HG03432 (cell line): ENCODE measurements around the gene GBA2.

Experiments used
- ATAC-seq: cut with Tn5 transposase; IDR thresholded peaks from one replicate; pipeline ENCODE4 v1.9.1; 2021; ENCODE audit warnings: mild to moderate bottlenecking, moderate library complexity; ENCODE audit not compliant: unreplicated experiment

The GBA2 gene

GRCh38 chr9:35748858-35749514 lies at the start of gene GBA2, which contains the start of gene RGP1:
Gene GBA2, minus strand, starts transcription at chr9:35749228. Its CDS starts 524 bp downstream, at chr9:35748704.
Gene RGP1, plus strand, starts transcription at chr9:35749287. Its CDS starts 469 bp downstream, at chr9:35749756.
- ATAC-seq, result peak; percentile 89

- ATAC-seq, result no peak
Measured at GRCh38 chr9:35797311-35798109, 48.5 kb upstream of the GBA2 start.

- no peak for ATAC-seq
Measured at GRCh38 chr9:35795695-35796094, 46.7 kb upstream of the GBA2 start.

GRCh38 chr9:35793461-35793860 lies 44.4 kb upstream of the GBA2 start:
- no peak for ATAC-seq

- no peak for ATAC-seq
Measured at GRCh38 chr9:35792826-35793225, 43.8 kb upstream of the GBA2 start.

- ATAC-seq, result no peak
Measured at GRCh38 chr9:35792024-35792813, 43.2 kb upstream of the GBA2 start.

GRCh38 chr9:35791297-35791921 lies 42.4 kb upstream of the GBA2 start, which contains the start of gene NPR2:
Gene NPR2, plus strand, starts transcription at chr9:35791591. Its CDS starts 818 bp downstream, at chr9:35792409.
- ATAC-seq, result no peak

- ATAC-seq, result peak; percentile 61
Measured at GRCh38 chr9:35790385-35791296, 41.6 kb upstream of the GBA2 start.

- no peak for ATAC-seq
Measured at GRCh38 chr9:35790025-35790384, 41.0 kb upstream of the GBA2 start.

GRCh38 chr9:35789541-35789940 lies 40.5 kb upstream of the GBA2 start:
- ATAC-seq, result no peak

- ATAC-seq, result no peak
Measured at GRCh38 chr9:35783418-35783817, 34.4 kb upstream of the GBA2 start.

GRCh38 chr9:35781066-35781465 lies 32.0 kb upstream of the GBA2 start:
- ATAC-seq, result no peak

- ATAC-seq, result no peak
Measured at GRCh38 chr9:35778496-35778895, 29.5 kb upstream of the GBA2 start.

- no peak for ATAC-seq
Measured at GRCh38 chr9:35776018-35776417, 27.0 kb upstream of the GBA2 start.

GRCh38 chr9:35774907-35775635 lies 26.0 kb upstream of the GBA2 start:
- no peak for ATAC-seq

GRCh38 chr9:35771943-35772342 lies 22.9 kb upstream of the GBA2 start:
- ATAC-seq, result no peak

GRCh38 chr9:35771534-35771933 lies 22.5 kb upstream of the GBA2 start:
- ATAC-seq, result no peak

GRCh38 chr9:35771075-35771433 lies 22.0 kb upstream of the GBA2 start:
- no peak for ATAC-seq

GRCh38 chr9:35769763-35770162 lies 20.7 kb upstream of the GBA2 start:
- ATAC-seq, result no peak
